GM12801 (cell line): ENCODE results near the gene ENPEP.

Source experiments
- CTCF ChIP-seq: IDR thresholded peaks from one replicate; pipeline ENCODE4 v1.5.1; 2011; ENCODE audit warnings: control low read depth; ENCODE audit not compliant: insufficient read length; ENCODE audit errors: extremely low read depth

ENPEP gene

GRCh38 chr4:110475881-110476818 lies at the start of gene ENPEP:
ENPEP (plus strand) TSS chr4:110476155; CDS start chr4:110476415, 260 bp downstream.
- TF ChIP-seq CTCF = no peak

GRCh38 chr4:110442309-110442708 lies 33.6 kb upstream of the ENPEP start:
- no peak for TF ChIP-seq CTCF

- no peak for TF ChIP-seq CTCF
Observed at GRCh38 chr4:110442788-110443187, 33.2 kb upstream of the ENPEP start.

GRCh38 chr4:110449947-110450346 lies 26.0 kb upstream of the ENPEP start:
- no peak for TF ChIP-seq CTCF

GRCh38 chr4:110452546-110452945 lies 23.4 kb upstream of the ENPEP start:
- TF ChIP-seq CTCF = no peak

- no peak for TF ChIP-seq CTCF
Observed at GRCh38 chr4:110454441-110454840, 21.5 kb upstream of the ENPEP start.

- TF ChIP-seq CTCF = no peak
Observed at GRCh38 chr4:110458494-110459266, 17.3 kb upstream of the ENPEP start.
